SJSA1 (cell line): ENCODE results near the gene INTS13. TPM values are rescaled to one million over a fixed set of nuclear protein-coding genes. Genes with fewer than 3 reads are reported as not detected.
A peak's percentile ranks its signal among the peaks of the same experiment; 100 is the strongest.
"Not testable (repeated sequence)": the region's sequence is repeated elsewhere in the genome, so short reads cannot be mapped to it uniquely, and the experiment has no call there.

Source experiments
- DNase-seq, 2 experiments: peaks; one replicate each; pipeline ENCODE4 v3.0.0-alpha.2; 2015 to 2020; ENCODE audit warnings: low spot score in 2 of 2, low read depth in 1 of 2
- H3K27ac ChIP-seq: fragments of 250-450 bp; sonication (Bioruptor Pico); 2 replicates; pipeline ENCODE4 v1.5.1; 2020; ENCODE audit warnings: mild to moderate bottlenecking, moderate library complexity
- H3K27me3 ChIP-seq: fragments of 250-450 bp; sonication (Bioruptor Pico); replicated peaks from 2 replicates; pipeline ENCODE4 v1.5.1; 2020; ENCODE audit warnings: mild to moderate bottlenecking, moderate library complexity
- H3K36me3 ChIP-seq: fragments of 250-450 bp; sonication (Bioruptor Pico); 2 replicates; pipeline ENCODE4 v1.5.1; 2020; ENCODE audit warnings: mild to moderate bottlenecking
- H3K4me1 ChIP-seq: fragments of 250-450 bp; sonication (Bioruptor Pico); replicated peaks from 2 replicates; pipeline ENCODE4 v1.6.1; 2021; ENCODE audit warnings: mild to moderate bottlenecking
- H3K4me3 ChIP-seq: fragments of 250-450 bp; sonication (Bioruptor Pico); 2 replicates; pipeline ENCODE4 v1.5.1; 2020; ENCODE audit warnings: mild to moderate bottlenecking
- H3K9me3 ChIP-seq: fragments of 250-450 bp; sonication (Bioruptor Pico); replicated peaks from 2 replicates; pipeline ENCODE4 v1.5.1; 2020; ENCODE audit warnings: mild to moderate bottlenecking
- total RNA-seq: library from RNA; depleted of rRNA; stranded (reverse); fragments of >200 nt; shearing (Covaris generic); gene quantifications from 2 replicates; pipeline ENCODE4 v1.2.3, GENCODE V29; 2014

The INTS13 gene
- total RNA-seq, 1 experiment from 2014 or later: 35.7 TPM

DNA sequence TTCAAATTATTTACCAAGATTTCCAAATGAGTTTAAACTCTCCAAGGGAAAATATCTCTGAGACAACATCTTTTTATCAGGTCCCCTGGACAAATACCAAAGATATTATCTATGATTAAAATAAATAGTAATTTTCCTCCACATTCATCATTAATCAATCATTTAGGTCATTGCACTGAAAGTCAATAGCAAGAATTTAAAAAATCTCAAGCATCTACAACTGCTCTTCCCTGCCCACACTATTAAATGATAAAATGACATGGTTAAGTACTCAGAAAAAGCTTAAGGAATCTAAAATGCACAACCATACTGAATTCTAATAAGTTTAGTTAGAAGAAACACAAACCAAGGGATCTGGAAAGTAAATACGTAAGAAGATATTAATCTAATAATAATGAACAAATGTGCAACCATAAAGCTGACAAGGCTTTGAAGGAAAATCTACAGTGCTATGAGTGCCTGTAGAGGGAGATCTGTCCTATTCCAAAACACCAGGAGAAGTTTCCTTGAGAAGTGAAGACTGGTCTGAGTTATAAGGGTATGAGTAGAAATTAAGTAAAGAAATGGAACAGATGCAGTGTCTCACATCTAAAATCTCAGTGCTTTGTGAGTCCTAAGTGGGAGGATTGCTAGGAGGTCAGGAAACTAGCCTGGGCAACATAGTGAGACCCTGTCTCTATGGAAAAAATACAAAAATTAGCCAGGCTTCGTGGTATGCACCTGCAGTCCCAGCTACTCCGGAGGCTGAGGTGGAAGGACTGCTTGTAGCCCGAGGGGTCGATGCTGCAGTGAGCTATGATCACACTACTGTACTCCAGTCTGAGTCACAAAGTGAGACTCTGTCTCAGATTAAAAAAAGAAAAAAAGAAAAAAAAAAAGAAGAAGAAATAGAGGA, 19.2 kb downstream of the INTS13 start:
- Histone ChIP-seq H3K27ac (no peak overlapping the region), H3K4me3 (no peak overlapping the region), H3K9me3 (no peaks in the 10 kb centered on the region), H3K4me1 (no peaks in the 10 kb centered on the region), H3K36me3 (peaks cover 36% of the 10 kb centered on the region), H3K27me3 (no peaks in the 10 kb centered on the region)
- no peak for DNase-seq

DNA sequence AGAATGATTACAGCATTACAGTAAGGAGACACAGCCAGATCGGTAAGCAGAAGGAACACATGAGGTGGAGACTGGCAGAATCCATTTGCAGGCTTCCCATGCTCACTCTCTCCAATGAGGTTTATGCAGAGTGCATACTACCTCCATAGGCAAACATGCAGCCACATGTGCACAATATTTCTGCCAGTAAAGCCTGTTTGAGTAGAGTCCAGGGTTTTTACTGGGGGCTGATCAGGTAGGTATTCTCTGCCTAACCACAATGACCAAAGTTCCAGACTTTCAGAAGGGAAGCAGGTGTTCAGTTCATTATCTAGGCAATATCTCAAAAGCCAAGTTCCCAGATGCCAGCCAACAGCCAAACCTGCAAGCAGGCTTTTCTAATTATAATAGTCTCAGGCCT, 31.1 kb downstream of the INTS13 start:
- Histone ChIP-seq H3K4me1 (no peaks in the 10 kb centered on the region), H3K4me3 (no peak overlapping the region), H3K36me3 (peaks cover 37% of the 10 kb centered on the region), H3K27ac (no peak overlapping the region), H3K9me3 (no peaks in the 10 kb centered on the region), H3K27me3 (no peaks in the 10 kb centered on the region)
- no peak for DNase-seq

DNA sequence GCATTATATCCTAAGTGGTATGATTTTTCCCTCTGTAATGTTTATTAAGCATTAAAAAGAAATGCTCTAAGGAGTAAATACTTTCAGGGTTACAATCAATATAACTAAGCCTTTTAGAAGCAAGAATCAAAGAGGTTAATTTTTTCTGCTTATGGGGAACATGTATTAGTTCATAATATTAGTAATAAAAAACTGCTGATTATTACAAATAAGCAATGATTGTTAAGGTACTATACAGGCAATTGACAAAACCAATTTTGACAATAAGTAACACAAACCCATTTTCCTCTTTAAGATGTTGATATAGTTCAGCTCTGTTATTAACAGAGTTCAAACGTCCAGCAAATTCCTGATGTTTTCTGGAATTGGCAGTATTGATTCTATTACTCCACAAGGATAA, 31.8 kb downstream of the INTS13 start:
- no peaks in the 10 kb centered on the region for H3K9me3 ChIP-seq
- no peak for DNase-seq
- H3K27me3 ChIP-seq: no peaks in the 10 kb centered on the region
- no peak overlapping the region for H3K4me3 ChIP-seq
- peaks cover 30% of the 10 kb centered on the region for H3K36me3 ChIP-seq
- H3K4me1 ChIP-seq: no peaks in the 10 kb centered on the region
- H3K27ac ChIP-seq: no peak overlapping the region

DNA sequence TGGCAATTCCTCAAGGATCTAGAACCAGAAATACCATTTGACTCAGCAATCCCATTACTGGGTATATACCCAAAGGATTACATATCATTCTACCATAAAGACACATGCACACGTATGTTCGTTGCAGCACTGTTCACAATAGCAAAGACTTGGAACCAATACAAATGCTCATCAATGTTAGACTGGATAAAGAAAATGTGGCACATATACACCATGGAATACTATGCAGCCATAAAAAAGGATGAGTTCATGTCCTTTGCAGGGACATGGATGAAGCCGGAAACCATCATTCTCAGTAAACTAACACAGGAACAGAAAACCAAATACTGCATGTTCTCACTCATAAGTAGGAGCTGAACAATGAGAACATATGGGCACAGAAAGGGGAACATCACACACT, 34.4 kb downstream of the INTS13 start:
- not testable (repeated sequence) for H3K27ac ChIP-seq, H3K4me1 ChIP-seq, H3K9me3 ChIP-seq, H3K4me3 ChIP-seq, DNase-seq, H3K27me3 ChIP-seq
- H3K36me3 ChIP-seq: peaks cover 23% of the 10 kb centered on the region

DNA sequence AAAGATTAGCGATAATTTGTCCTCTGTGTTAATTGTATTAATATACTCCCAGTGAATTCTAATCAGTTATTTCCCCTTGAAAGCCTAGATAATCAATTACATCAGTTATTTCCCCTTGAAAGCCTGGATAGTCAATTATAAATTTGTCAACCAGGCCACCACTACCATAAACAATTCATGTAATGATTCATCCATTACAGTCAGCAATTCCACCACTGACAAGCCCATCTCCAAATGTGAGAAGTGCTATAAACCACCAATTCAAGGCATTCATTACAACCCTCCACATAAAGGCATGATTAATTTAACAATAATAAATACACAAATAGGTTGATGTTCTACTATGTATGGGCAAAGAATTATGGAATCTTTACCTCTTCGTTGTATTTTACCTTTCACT, 40.9 kb downstream of the INTS13 start:
- no peak overlapping the region for H3K4me3 ChIP-seq
- no peaks in the 10 kb centered on the region for H3K9me3 ChIP-seq
- H3K36me3 ChIP-seq: peaks cover 10% of the 10 kb centered on the region; the same call in 1 of the 2 replicates
- no peaks in the 10 kb centered on the region for H3K4me1 ChIP-seq
- no peak overlapping the region for H3K27ac ChIP-seq
- H3K27me3 ChIP-seq: no peaks in the 10 kb centered on the region
- DNase-seq: no peak

DNA sequence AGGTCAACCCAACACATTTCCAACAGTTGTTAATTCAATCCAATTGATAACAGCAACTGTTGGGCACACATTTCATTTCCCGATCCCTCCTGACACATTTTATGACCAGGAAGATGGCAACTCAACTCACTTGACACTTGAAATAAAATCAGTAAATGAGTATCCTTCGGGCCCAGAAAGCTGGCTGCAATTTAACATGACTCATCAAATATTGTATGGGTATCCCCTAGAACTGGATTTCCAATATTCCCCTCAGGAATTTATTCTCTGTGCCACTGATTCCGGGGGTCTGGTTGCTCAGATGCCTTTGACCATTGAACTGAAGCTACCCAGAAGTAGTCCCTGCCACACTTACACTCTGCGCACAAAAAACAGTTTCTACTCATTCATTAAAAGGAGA, 42.1 kb downstream of the INTS13 start:
- no peaks in the 10 kb centered on the region for H3K9me3 ChIP-seq
- no peaks in the 10 kb centered on the region for H3K27me3 ChIP-seq
- peaks cover 10% of the 10 kb centered on the region; the same call in 1 of the 2 replicates for H3K36me3 ChIP-seq
- no peak overlapping the region for H3K4me3 ChIP-seq
- no peak overlapping the region for H3K27ac ChIP-seq
- no peaks in the 10 kb centered on the region for H3K4me1 ChIP-seq
- no peak for DNase-seq

DNA sequence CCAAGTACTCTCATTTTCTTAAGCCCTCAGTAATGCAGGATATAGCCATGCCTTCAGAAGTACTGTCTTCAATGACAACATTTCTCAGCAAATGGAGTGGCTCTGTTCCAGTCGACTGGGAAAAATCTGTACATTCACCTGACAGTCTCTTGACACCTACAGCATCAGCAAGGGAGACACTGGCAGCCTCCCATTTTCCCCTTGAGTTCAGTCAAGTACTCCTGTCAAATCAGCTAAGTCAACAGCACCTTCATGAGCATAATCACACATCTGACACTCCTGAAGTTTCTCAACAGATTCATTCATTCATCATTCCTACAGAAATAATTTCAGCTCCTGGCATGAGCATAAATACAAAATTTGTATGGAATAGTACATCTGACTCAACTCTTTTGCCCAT, 46.1 kb downstream of the INTS13 start:
- H3K27me3 ChIP-seq: no peaks in the 10 kb centered on the region
- no peak overlapping the region for H3K4me3 ChIP-seq
- H3K4me1 ChIP-seq: no peaks in the 10 kb centered on the region
- no peak for DNase-seq
- H3K9me3 ChIP-seq: no peaks in the 10 kb centered on the region
- H3K36me3 ChIP-seq: no peaks in the 10 kb centered on the region
- no peak overlapping the region for H3K27ac ChIP-seq

DNA sequence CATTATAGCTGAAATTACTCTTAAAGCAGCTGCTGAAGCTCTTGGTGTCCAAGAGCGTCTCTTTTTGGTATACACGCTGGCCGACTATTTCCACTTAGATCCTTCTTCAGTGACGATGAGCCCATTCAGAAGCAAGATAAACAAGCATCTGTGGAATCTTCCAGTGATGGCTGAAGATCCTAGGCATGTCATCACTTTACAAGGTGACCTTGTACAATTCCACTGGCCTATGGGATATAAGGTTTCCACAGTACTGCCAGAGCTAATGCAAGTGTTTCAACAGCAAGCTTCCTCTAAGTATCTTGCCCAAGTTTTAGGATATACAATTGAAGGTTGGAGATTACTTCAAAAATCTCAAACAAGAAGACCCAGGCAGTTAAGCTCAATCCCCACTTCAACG, 47.0 kb downstream of the INTS13 start:
- Histone ChIP-seq H3K36me3 (no peaks in the 10 kb centered on the region), H3K4me1 (no peaks in the 10 kb centered on the region), H3K4me3 (no peak overlapping the region), H3K9me3 (no peaks in the 10 kb centered on the region), H3K27ac (no peak overlapping the region), H3K27me3 (no peaks in the 10 kb centered on the region)
- no peak for DNase-seq

DNA sequence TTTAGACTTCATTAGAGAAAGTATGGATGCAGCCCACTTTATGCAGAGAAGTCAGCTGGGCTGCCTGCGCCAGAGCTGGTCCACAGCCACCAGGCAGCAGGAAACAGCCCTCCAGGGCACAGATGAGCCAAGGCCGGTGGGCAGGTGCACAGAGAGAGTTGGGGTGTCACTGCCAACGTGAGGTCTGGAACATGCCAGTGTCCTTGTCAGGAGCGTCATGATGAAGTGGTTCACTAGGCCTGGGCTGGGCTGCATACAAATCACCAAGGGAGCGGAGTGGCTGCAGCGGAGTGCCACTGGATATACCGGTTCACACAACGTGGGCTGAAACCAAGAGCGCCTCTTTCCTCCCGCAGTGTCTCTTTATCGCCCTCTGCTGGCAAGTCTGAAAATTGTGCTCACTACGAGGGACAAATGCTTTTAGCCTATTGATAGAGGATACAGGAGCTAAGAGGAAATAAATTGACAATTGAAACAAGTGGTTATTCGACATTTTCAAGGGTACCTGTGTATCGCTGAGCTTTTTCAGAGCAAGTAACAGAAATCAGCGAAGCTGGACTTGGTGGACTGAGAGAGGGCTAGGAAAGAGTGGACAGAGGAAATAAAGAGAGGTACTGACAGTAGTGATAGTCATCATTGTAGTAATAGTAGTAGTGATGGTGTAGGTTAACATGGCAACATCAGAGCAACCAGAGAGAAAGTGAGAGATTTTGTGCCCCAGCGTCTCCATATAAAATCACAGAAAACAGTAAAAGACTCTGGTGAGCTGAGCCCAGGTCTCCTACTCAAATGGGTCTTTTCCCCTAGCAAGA, 52.8 kb downstream of the INTS13 start:
- DNase-seq: peak; percentile 67 to 75
- Histone ChIP-seq H3K4me3 (no peak overlapping the region), H3K9me3 (no peaks in the 10 kb centered on the region), H3K4me1 (no peaks in the 10 kb centered on the region), H3K27ac (no peak overlapping the region), H3K27me3 (peaks cover 3% of the 10 kb centered on the region; the same call in 1 of the 2 replicates), H3K36me3 (no peaks in the 10 kb centered on the region)

DNA sequence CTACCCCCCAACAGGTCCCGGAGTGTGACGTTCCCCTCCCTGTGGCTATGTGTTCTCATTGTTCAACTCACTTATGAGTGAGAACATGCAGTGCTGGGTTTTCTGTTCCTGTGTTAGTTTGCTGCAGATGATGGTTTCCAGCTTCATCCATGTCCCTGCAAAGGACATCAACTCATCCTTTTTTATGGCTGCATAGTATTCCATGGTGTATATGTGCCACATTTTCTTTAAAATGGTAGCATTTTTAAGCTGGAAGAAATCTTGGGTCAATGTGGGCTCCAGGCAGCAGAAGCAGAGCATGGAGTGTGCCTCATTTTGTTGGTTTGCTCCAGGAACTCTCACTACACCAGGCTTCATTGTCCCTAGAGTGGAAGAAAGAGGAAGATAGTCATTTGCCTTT, 57.2 kb downstream of the INTS13 start:
- H3K4me1 ChIP-seq: no peaks in the 10 kb centered on the region
- H3K4me3 ChIP-seq: no peak overlapping the region
- H3K27ac ChIP-seq: no peak overlapping the region
- DNase-seq: no peak
- no peaks in the 10 kb centered on the region for H3K9me3 ChIP-seq
- no peaks in the 10 kb centered on the region for H3K36me3 ChIP-seq
- peaks cover 3% of the 10 kb centered on the region; the same call in 1 of the 2 replicates for H3K27me3 ChIP-seq

DNA sequence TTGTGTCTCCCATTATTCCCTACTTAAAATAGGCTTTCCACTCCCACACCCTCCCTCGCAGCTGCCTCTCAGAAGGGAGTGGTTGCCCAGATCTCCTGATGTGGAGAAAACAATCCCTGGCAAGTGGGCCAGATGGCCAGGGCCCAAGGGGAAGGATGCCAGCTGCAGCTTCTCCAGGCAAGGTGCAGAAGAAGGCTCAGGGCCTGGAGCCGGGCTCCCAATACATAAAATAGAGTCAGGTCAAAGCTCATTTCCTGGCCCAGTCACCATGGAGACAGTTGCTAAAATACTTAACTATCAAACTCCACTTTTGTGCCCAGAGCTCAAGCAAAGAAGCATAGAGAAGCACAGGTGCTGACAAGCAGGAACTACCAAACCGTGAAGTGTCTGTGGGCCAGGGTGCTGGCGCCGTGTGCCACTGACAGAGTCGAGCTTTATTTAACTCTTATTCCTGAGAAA, 59.1 kb downstream of the INTS13 start:
- H3K4me3 ChIP-seq: no peak overlapping the region
- no peak overlapping the region for H3K27ac ChIP-seq
- no peaks in the 10 kb centered on the region for H3K36me3 ChIP-seq
- no peak for DNase-seq
- H3K27me3 ChIP-seq: peaks cover 3% of the 10 kb centered on the region; the same call in 1 of the 2 replicates
- H3K4me1 ChIP-seq: no peaks in the 10 kb centered on the region
- no peaks in the 10 kb centered on the region for H3K9me3 ChIP-seq

DNA sequence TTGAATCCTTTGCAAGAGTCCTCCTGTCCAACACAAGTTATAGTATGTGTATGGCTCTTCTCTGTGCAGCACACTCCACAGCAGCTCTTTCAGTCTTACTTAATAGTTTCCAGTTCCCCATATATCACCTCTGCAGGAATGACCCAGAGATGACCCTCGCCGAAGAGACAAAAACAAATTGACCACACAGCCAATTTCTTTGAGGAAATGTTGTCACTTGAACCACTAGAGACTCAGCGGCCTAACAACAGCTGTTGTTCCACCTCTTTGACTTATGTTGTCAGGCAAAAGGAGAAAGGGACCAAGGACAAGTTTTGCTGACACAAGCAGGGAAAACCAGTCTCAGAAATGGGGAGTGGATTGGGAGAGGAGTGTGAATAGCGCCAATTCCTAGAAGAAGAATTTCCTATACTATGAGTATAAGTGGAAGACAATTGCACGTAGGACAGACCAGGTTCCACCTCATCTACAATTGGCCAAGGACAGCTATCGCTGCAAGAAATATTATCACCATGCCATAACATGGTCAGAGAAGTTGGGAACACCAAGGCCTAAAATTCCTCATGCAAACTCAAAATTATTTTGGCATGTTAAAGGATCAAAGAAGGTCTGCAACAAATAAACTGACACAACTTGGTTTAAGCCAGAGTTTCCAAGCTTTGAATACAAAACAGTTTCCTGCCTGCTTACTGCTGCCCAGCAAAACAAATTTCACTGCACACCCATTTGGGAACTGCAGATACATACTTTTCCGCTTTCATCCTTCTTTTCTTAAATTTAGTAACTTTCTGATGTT, 63.1 kb downstream of the INTS13 start:
- H3K9me3 ChIP-seq: no peaks in the 10 kb centered on the region
- H3K4me3 ChIP-seq: no peak overlapping the region
- H3K27me3 ChIP-seq: no peaks in the 10 kb centered on the region
- H3K4me1 ChIP-seq: no peaks in the 10 kb centered on the region
- DNase-seq: no peak
- H3K36me3 ChIP-seq: no peaks in the 10 kb centered on the region
- no peak overlapping the region for H3K27ac ChIP-seq

DNA sequence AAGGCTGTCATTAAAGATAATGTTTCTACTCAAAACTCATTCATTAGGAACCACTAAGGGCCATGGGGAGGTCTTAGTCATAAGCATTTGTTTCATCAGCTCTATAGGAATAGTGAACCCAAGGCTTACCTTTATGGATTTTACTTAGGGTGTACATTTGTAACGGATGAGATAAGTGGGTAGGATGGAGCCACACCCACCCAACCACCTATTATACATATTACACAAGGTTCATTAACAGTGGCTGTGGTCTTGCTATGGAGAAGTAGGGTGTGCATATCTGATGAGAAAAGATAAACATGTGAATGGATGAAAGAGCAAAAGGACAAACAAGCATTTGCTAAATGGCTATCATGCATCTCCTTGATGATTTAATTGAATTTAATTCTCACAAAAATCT, 65.2 kb downstream of the INTS13 start:
- Histone ChIP-seq H3K27ac (no peak overlapping the region), H3K9me3 (no peaks in the 10 kb centered on the region), H3K4me1 (no peaks in the 10 kb centered on the region)

More for the DNA sequence above, 65.2 kb downstream of the INTS13 start:
- Histone ChIP-seq H3K27me3 (no peaks in the 10 kb centered on the region), H3K36me3 (no peaks in the 10 kb centered on the region), H3K4me3 (no peak overlapping the region)
- no peak for DNase-seq
